GM10847 (cell line): ENCODE results near the gene LRRC30.

Source experiments
- POLR2A ChIP-seq: IDR thresholded peaks from 2 replicates; pipeline ENCODE4 v1.6.1; 2011; ENCODE audit not compliant: insufficient read length; ENCODE audit errors: extremely low read depth

The LRRC30 gene

DNA sequence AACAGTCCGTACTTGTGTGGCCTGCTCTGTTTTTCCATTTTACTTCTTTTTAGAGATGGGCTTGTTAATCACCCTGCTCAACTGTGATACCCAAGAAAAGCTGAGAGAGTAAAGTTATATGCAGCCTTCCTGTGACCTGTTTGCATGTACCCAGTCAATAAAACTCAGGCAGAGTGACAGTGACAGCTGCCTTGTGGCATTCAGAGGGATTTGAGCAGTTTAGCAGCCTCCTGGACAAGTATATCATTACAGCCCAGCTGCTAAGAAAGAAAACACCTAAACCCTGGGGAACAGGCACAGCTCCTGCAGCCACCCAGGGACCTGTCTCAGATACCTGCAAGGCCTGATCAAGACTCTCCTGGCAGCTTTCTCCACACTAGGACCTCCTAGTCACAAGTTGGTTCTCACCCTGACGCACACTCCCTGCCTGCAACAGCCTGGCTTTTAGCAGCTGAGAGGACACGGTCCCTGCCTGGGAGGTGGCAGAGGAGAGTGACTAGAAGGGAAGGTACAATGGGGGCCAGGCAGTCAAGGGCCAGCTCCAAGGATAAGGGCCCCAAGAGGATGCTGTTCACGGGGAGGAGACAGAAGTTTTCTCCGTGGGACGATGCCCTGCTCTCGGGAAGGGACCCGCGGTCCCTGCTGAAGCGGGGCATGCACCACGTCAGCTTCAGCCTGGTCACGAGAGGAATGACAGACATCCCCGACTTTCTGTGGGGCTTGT lies at the start of gene LRRC30:
Gene LRRC30 (plus strand): TSS at position 464 of the 724 bp plus-strand sequence. CDS start 50 bp downstream, at position 514.
- no peak for TF ChIP-seq POLR2A

DNA sequence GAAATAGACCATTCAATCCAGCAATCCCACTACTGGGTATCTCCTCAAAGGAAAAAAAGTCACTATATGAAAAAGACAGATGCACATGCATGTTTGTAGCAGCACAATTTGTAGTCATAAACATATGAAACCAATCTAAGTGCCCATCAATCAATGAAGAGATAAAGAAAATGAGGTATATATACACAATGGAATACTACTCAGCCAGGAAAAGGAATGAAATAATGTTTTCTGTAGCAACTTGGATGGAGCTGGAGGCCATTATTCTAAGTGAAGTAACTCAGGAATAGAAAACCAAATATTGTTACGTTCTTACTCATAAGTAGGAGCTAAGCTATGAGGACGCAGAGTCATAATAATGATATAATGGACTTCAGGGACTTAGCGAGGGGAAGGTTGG lies 45.2 kb upstream of the LRRC30 start:
- no peak for TF ChIP-seq POLR2A

DNA sequence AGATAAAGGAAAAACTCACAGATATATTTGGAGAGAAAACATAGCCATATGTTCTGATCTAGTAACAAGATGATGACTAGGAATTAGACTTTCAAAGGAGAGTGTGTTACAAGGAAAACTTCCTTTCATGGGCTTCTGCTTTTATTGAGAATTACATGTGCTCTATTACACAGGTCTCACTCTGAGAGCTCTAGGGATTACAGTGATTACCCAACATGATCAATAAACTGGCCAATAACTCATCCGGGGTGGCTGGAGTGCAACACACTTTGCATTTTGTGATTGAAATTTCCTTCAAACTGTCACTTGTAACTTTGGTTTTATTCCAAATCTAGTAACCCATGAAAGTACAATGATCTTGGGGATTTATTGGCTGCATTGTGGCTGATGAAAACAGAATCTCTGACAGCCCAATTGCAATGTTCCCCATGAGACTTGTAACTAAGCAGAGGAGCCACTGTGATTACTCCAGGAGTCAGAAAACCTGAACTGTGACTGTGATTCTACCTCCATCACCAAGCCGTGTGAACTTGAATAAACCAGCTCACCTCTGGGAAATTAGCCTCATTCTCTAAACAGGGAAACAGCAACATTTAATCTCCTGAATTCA lies 40.2 kb upstream of the LRRC30 start:
- TF ChIP-seq POLR2A, result no peak

DNA sequence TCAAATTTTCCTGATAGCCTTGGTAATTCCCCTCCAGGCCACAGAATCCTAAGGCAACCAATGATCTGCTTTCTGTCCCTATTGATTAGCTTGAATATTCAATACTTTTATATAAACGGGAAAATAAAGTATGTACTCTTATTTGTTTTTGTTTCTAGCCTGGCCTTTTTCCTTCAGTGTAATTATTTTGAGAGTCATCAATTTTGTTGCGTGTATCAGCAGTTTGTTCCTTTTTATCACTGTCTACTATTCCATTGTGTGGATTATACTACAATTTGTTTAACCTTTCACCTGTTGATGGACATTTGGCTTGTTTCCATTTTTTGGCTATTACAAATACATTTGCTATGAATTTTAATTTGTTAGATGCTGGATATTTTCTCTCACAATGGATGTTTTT lies 39.2 kb upstream of the LRRC30 start:
- TF ChIP-seq POLR2A, result no peak

DNA sequence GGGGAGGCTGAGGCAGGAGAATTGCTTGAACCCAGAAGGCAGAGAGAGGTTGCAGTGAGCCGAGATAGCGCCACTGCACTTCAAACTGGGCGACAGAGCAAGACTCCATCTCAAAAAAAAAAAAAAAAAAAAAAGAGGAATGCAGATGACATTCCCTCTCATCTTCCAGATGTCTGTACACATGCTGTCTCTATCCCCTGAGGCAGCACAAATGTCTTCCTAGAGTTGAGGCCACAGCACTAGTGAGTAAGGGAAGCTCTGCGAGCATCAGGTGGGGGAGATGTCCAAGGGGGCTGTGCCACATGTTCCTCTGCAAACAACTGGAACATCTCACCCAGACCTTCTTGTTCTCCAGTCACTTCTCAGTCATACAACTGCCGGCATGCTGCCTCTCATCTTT lies 35.6 kb upstream of the LRRC30 start:
- TF ChIP-seq POLR2A, result no peak

DNA sequence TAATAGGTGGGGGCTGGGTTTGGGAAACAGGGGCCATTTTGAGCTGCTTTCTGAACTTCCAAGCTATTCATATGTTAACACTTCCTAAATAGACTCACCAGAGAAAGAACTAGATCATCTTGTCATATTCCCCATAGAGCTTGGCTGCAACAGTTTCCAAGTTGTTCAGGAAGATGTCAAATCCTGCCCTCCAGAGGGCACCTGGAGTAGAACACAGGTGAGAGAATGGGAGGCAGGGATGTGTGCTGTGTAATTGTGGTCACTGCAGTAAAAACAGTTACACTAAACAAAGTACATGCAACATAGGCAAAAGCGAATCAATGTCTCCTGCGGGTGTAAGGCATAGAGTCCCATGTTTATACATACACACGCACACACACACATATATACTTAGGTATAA lies 34.5 kb upstream of the LRRC30 start:
- no peak for TF ChIP-seq POLR2A

DNA sequence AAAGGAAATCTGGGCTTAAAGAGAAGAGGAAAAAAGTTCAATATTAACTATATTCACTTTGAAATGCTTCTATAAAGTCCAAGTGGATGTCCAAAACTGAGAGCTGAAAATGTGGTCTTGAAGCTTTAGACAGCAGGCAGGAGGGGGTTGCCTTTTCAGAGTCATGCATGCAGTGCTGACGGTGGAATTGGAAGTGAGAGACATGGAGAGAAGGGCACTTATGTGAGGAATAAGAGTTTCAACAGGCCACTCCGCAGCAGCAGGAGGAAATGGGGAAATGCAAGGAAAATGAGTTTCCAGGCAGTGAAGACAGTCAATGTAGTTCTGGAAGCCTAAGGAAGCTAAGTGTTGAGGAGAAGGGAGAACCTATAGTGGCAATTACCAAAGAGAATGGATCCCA lies 33.0 kb upstream of the LRRC30 start:
- no peak for TF ChIP-seq POLR2A

DNA sequence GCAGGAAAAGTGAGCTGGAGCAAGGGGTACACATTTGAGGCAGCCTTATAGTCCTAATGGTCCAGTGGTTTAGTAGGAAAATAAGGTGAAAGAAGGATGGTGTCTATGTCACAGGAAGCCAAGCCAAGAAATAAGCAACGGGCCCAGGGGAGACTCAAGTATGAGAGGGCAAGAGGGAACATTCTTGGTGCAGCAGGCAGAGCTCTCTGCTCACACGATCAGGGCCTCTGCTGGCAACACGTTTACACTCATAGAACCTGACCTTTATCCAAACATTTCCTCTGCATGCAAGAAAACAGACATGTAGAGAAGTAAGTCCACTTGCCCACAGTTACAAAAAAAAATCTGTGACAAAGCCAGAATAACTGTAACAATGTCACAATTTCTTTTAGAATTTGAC lies 32.6 kb upstream of the LRRC30 start:
- TF ChIP-seq POLR2A, result no peak

DNA sequence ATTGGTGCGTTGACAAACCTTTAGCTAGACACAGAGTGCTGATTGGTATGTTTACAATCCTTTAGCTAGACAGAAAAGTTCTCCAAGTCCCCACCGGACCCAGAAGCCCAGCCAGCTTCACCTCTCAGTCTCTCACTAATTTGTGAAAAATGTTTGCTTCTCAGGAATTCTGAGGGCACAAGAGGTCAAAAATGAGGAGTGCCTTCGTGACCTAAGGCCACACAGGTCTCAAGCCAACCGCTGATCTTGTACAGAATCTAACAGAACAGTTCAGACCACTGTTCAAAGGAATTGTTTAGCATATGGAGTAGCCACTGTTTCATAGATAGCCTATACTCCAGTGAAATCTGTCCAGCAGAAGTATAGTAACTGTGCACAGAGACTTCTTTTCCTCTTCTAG lies 29.8 kb upstream of the LRRC30 start:
- TF ChIP-seq POLR2A, result no peak

DNA sequence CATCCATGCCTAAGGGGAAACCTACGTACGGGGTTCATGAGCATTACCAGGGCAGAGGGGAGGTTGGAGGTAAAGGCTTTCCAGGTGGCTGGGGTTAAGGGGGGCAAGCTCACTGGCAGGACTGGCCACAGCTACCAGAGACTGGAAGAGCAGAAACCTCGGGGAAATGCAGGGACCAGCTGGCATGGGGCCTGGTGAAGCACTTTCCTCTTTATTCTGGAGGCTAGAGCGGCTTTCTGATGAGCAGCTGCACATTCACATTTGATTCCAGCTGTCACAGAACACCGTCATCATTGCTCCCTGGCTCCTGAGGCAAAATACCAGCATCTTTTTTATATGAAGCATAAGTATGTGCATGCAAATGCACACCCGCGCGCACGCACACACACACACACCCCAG lies 28.7 kb upstream of the LRRC30 start:
- TF ChIP-seq POLR2A, result no peak

DNA sequence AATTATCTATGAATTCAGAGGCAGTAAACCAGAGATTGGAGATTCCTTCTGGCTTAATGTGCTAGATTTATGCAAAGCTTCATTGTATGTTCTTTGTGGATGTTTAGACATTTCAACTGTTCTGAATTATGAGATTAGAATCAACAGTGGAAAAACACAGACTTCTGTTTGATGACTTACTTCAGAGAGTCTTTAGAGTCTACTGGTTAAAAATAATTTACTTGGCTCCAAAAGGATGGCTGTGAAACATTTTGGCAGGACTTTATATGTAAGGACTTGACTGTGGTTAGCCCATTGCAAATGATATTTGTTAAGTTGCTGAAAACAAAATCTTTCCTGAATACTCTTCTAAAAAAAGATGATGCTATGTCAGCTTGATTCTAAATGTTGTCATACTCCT lies 25.5 kb upstream of the LRRC30 start:
- no peak for TF ChIP-seq POLR2A

DNA sequence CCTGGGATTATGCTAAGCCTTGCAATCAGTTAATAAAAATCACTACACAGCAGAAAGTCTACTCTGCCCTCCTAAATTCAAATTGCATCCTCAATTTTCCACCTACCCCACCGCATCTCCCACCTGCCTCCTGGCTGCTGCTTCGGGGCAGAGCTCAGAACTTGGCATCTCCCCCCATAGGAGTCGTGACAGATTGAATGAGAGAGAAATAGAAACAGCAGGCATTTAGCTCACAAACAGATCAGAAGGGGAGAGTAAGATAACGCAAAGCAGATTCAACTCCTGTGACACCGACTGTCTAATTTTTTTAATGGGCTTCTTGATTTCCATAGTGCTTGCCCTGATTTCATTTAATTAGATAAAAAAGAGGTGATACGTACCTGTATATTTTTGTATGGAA lies 24.7 kb upstream of the LRRC30 start:
- TF ChIP-seq POLR2A, result no peak

DNA sequence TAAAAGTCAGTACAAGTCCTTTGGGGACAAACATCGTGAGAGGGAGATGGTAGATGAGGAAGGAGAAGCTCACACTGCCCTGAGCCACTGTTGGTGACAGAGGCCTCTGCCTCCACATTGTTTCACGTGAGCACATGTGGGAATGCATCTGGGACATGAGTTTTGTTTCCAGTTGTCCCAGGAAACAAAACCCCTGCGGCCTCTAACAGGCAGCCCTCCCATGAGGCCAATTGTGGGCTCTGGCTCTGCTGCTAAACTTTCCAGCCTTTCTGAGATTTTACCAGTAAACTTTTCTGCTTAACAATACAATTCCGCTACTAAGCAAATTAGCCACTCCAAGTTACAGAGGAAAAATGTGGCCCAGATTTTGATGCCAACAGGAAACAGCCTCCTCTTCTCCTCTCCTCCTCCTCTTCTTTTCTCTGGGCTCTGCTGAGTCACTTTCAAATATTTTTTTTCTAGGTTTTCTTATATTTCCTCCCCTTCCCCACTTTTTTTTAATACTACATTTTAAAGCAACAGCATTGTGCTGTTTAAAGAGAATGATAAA lies 23.4 kb upstream of the LRRC30 start:
- TF ChIP-seq POLR2A, result no peak

DNA sequence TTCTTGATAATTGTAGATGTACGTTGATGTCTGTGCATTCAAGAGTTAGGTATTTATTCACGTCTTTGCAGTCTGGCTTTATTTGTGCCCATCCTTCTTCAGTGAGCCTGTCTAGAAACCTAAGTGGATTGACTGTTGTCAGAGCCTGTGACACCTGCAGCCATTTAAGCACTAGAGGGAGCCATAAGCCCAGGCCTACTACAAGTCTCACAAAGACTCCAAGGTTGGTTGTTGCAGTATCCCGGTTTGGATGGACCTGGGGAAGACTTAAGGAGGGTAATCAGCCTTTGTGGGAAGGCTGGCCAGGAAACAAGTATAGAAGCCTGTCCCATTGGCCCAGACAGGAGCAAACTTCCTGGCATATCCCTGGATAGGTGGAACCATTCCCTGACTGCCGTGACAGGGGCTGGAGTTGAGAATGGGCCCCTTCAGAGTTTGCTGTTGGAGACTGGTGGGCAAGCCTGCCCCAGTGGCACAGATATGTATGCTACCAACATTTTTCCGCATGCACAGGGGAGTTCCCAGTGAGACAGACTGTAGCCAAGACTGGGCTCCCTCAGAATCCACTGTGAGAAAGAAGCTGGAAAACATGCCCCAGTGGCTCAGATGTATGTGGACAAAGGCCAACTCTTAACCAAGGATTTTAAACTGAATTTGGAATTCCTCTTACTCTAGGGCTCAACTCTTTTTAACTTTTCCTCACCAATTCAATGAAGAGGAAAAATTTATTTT lies 9.3 kb upstream of the LRRC30 start:
- TF ChIP-seq POLR2A, result no peak

DNA sequence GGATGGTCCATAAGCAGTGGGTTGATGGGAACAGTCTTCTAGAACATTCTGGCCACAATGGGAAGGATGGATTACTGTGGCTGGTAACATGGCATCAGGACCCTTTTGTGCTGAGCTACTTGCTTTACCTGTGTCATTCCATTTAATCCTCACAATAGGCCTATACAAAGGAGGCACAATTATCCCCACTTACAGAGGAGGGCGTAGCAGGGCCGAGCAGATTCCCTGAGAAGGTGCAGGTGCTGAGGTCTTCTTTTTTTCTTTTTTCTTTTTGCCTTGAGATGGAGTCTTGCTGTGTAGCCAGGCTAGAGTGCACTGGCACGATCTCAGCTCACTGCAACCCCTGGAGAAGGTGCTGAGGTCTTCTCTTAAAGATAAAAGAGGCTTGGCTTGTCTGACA lies 6.7 kb upstream of the LRRC30 start:
- TF ChIP-seq POLR2A, result no peak

DNA sequence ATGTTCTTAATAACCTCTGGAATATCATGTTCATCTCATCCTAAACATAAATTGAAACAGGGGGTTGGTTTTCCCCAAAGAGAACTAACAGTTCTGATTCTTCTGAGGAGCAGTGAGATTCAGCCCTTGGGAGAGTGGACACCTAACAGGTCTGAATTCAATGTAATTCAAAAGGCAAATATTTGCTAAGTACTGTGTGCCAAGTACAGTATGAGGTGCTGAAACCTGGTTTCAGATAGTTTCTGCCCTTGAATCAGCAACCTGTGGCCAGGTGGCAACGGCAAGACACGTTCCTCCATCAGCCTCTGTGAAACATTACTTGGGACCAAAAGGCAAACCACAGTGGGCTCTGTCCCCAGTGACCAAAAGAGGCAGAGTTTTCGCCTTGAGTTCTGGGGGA lies 1.3 kb downstream of the LRRC30 start:
- no peak for TF ChIP-seq POLR2A
